ENCODE results near the gene C6orf136.

The C6orf136 gene

GRCh38 chr6:30635834-30636233 lies 11.1 kb upstream of the C6orf136 start:
- no peak for DNase-seq (ENCODE audit: low spot score)
- no peak for TF ChIP-seq CTCF (IDR thresholded peaks at IDR 0.05; ENCODE audit: extremely low read depth, missing control alignments)

- DNase-seq (ENCODE audit: low spot score) = no peak
- no peak for TF ChIP-seq CTCF (IDR thresholded peaks at IDR 0.05; ENCODE audit: extremely low read depth, missing control alignments)
Observed at GRCh38 chr6:30640481-30640880, 6.5 kb upstream of the C6orf136 start.

DNA sequence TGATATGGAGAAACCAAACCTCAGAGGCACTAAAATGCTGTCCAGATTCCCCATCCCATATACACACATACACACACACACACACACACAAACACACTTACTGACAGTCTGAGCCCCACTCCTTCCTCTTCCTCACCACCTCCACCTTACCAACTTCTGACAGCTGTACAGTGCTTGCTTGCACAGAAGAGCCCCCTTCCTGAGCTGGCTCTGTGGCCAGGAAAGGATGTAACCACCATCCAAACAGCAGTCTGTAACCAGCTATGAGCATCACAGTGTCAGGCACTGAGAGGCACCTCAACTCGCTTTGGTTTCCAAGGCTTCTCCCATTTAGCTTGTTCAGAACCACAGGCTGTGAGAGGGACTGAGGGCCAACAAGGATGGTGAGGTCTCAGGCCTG lies 5.9 kb upstream of the C6orf136 start:
- TF ChIP-seq CTCF (IDR thresholded peaks at IDR 0.05; ENCODE audit: extremely low read depth, missing control alignments) = no peak

DNA sequence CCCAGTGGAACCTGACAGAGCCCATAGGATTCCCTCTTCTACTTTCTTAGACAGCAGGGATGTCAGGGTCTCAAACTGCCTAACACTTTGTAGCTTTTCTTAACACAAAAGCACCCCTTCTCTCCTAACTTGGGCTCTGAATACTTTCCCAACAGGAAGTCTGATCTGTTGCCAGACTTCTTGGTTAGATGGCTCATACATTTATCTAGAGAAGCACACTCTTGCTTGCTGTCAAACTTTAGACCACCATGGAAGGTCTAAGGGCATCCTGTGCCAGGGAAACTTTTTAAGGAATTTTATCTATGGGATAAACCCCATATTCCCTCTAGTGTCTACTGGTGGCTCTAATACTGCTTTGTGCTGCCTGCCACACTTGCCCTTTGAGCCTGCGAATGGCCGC lies 3.3 kb upstream of the C6orf136 start:
- TF ChIP-seq CTCF (IDR thresholded peaks at IDR 0.05; ENCODE audit: extremely low read depth, missing control alignments) = no peak
- no peak for DNase-seq (ENCODE audit: low spot score)

More for the DNA sequence above, 5.9 kb upstream of the C6orf136 start:
- no peak for DNase-seq (ENCODE audit: low spot score)

- no peak for DNase-seq (ENCODE audit: low spot score)
- no peak for TF ChIP-seq CTCF (IDR thresholded peaks at IDR 0.05; ENCODE audit: extremely low read depth, missing control alignments)
Observed at GRCh38 chr6:30644769-30645168, 2.2 kb upstream of the C6orf136 start.

DNA sequence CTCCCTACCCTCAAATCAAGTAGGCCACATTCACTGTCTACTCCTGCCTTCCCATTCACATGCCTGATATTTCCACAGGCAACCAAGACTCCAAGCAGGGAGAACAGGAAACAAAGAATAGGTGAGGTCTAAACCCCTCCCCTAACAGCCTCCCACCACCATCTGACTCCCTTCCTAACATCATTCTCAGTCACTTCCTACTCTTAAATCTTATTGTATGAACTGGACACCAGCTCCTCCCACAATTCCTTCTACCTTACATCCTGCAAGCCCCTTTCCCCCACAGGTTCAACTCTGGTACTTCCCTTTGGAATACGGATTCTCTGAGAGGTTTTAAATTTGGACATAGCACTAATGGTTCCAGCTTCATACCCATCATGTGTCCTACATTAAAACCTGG lies 944 bp upstream of the C6orf136 start:
- TF ChIP-seq CTCF (IDR thresholded peaks at IDR 0.05; ENCODE audit: extremely low read depth, missing control alignments) = no peak
- no peak for DNase-seq (ENCODE audit: low spot score)

DNA sequence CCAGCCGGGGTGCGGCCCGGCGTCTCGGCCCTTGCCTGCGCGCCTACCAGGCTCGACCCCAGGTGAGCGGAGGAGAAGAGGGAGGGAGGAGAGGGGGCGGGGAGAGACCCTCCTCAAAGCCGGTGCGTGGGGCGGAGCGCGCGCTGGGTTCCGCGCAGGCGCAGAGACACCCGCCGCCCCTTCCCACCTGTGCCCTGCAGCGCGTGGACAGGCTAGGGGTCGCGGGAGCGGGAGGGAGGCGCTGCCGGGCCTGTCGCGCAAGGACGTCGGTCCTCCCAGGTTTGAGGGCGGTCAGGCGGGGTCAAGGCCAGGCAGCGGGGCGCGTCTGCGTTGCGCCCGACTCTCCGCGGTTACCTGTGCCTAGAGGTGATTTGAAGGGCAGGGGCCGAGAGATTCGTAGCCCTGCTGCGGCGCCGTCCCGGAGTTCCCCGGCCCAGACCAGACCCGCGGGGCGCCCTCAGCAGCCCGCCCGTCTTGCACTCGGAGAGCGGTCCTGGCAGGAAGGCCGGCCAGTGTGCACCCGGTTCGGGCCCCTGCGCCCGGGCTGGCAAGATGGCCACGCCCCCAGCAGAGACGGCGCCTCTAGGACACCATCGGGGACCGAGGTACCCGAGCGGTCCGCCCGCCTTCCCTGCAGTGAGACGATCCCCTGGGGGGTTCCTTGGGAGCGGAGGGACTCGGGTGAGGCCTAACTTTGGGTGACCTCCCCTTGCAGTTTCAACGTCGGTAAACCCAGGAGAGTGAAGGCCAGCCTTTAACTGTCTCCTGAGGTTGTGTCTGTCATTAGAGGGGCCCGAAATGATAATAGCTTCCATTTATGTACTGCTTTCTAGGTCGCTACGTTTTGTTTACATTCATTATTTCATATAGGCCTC lies 546 bp downstream of the C6orf136 start:
- no peak for TF ChIP-seq CTCF (IDR thresholded peaks at IDR 0.05; ENCODE audit: extremely low read depth, missing control alignments)
- peak; percentile 84 for DNase-seq (ENCODE audit: low spot score)

All from GM20000 (cell line).